Parathyroid adenoma (tissue), 2 donors: ENCODE results near the gene GTF2H1.
"Not testable (repeated sequence)": the region's sequence is repeated elsewhere in the genome, so short reads cannot be mapped to it uniquely, and the experiment has no call there.

ENCODE experiments used
- H2AFZ ChIP-seq: fragments of 300-600 bp; sonication (generic); one replicate; pipeline ENCODE4 v1.7.0; 2017; ENCODE audit warnings: antibody characterized with exemption, mild to moderate bottlenecking
- H3K27ac ChIP-seq: fragments of 300-600 bp; sonication (generic); one replicate; pipeline ENCODE4 v1.7.0; 2017
- H3K27me3 ChIP-seq: fragments of 300-600 bp; sonication (generic); one replicate; pipeline ENCODE4 v1.7.0; 2017; ENCODE audit warnings: low read length; ENCODE audit not compliant: control insufficient read depth, insufficient read depth
- H3K36me3 ChIP-seq: fragments of 300-600 bp; sonication (generic); one replicate; pipeline ENCODE4 v1.7.0; 2017; ENCODE audit warnings: low read length; ENCODE audit not compliant: control insufficient read depth, insufficient read depth
- H3K4me1 ChIP-seq: fragments of 300-600 bp; sonication (generic); one replicate; pipeline ENCODE4 v1.7.0; 2017; ENCODE audit warnings: control low read depth
- H3K4me2 ChIP-seq: fragments of 300-600 bp; sonication (generic); one replicate; pipeline ENCODE4 v1.7.0; 2017; ENCODE audit warnings: low read length
- H3K4me3 ChIP-seq: fragments of 300-600 bp; sonication (generic); one replicate; pipeline ENCODE4 v1.7.0; 2017; ENCODE audit warnings: low read depth, low read length
- H3K79me2 ChIP-seq: fragments of 300-600 bp; sonication (generic); one replicate; pipeline ENCODE4 v1.7.0; 2017; ENCODE audit warnings: control low read depth
- H3K9ac ChIP-seq: fragments of 300-600 bp; sonication (generic); one replicate; pipeline ENCODE4 v1.7.0; 2017; ENCODE audit warnings: mild to moderate bottlenecking
- H3K9me3 ChIP-seq: fragments of 300-600 bp; sonication (generic); one replicate; pipeline ENCODE4 v1.7.0; 2017; ENCODE audit warnings: low read length; ENCODE audit not compliant: control insufficient read depth
- TF ChIP-seq, protein P1 (sequence below): fragments of 300-600 bp; sonication (generic); IDR thresholded peaks from one replicate; pipeline ENCODE4 v1.7.0; 2017; ENCODE audit warnings: antibody characterized with exemption, mild to moderate bottlenecking
- donor health status: primary hyperparathyroidism.

Gene GTF2H1

GRCh38 chr11:18404062-18404461, 81.7 kb downstream of the GTF2H1 start:
- Histone ChIP-seq H3K4me1 (no peaks in the 10 kb centered on the region), H3K27me3 (no peaks in the 10 kb centered on the region), H3K27ac (no peak overlapping the region), H3K79me2 (no peaks in the 10 kb centered on the region), H3K36me3 (no peaks in the 10 kb centered on the region), H3K9ac (no peak overlapping the region), H3K9me3 (no peaks in the 10 kb centered on the region), H2AFZ (no peak overlapping the region), H3K4me2 (no peak overlapping the region), H3K4me3 (no peak overlapping the region)
- TF ChIP-seq, protein P1, sequence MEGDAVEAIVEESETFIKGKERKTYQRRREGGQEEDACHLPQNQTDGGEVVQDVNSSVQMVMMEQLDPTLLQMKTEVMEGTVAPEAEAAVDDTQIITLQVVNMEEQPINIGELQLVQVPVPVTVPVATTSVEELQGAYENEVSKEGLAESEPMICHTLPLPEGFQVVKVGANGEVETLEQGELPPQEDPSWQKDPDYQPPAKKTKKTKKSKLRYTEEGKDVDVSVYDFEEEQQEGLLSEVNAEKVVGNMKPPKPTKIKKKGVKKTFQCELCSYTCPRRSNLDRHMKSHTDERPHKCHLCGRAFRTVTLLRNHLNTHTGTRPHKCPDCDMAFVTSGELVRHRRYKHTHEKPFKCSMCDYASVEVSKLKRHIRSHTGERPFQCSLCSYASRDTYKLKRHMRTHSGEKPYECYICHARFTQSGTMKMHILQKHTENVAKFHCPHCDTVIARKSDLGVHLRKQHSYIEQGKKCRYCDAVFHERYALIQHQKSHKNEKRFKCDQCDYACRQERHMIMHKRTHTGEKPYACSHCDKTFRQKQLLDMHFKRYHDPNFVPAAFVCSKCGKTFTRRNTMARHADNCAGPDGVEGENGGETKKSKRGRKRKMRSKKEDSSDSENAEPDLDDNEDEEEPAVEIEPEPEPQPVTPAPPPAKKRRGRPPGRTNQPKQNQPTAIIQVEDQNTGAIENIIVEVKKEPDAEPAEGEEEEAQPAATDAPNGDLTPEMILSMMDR, result no peak

GRCh38 chr11:18407400-18407799, 85.0 kb downstream of the GTF2H1 start:
- not testable (repeated sequence) for H3K4me3 ChIP-seq, H3K4me2 ChIP-seq, H2AFZ ChIP-seq, H3K4me1 ChIP-seq, H3K9me3 ChIP-seq, H3K36me3 ChIP-seq, H3K9ac ChIP-seq, H3K27me3 ChIP-seq, H3K79me2 ChIP-seq, H3K27ac ChIP-seq

DNA sequence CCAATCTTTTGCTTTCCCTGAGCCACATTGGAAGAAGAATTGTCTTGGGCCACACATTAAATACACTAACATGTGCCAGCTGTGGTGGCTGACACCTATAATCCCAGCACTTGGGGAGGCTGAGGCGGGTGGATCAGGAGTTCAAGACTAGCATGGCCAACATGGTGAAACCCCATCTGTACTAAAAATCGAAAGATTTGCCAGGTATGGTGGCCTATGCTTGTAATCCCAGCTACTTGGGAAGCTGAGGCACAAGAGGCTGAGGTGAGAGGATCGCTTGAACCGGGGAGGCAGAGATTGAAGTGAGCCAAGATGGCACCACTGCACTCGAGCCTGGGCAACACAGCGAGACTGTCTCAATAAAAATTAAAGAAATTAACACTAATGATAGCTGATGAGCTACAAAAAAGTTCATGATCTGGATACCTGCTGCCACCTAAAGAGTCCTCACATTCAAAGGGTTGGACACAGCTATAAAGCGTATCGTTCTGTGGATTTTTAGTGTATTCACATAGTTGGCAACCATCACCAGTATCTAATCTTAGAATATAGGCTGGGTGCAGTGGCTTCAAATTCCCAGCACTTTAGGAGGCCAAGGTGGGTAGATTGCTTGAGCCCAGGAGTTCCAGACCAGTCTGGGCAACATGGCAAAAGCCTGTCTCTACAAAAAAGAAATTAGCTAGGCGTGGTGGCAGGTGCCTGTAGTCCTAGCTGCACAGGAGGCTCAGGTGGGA, 86.4 kb downstream of the GTF2H1 start:
- TF ChIP-seq, protein P1, result no peak
- no peak overlapping the region for H3K4me2 ChIP-seq
- no peak overlapping the region for H2AFZ ChIP-seq
- H3K27me3 ChIP-seq, result no peaks in the 10 kb centered on the region
- H3K9ac ChIP-seq, result no peak overlapping the region
- no peak overlapping the region for H3K27ac ChIP-seq
- no peak overlapping the region for H3K4me3 ChIP-seq
- no peaks in the 10 kb centered on the region for H3K79me2 ChIP-seq
- no peaks in the 10 kb centered on the region for H3K36me3 ChIP-seq
- H3K9me3 ChIP-seq, result no peaks in the 10 kb centered on the region
- H3K4me1 ChIP-seq, result no peaks in the 10 kb centered on the region

GRCh38 chr11:18416459-18416858, 94.1 kb downstream of the GTF2H1 start:
- Histone ChIP-seq H2AFZ (no peak overlapping the region), H3K4me1 (no peaks in the 10 kb centered on the region), H3K79me2 (no peaks in the 10 kb centered on the region), H3K9me3 (no peaks in the 10 kb centered on the region), H3K27ac (no peak overlapping the region), H3K36me3 (no peaks in the 10 kb centered on the region), H3K27me3 (no peaks in the 10 kb centered on the region), H3K4me3 (no peak overlapping the region), H3K4me2 (no peak overlapping the region), H3K9ac (no peak overlapping the region)
- TF ChIP-seq, protein P1, result no peak
